ENCODE measurements around the gene ACTG2. TPM values are rescaled to one million over a fixed set of nuclear protein-coding genes. Genes with fewer than 3 reads are reported as not detected.
"Not testable (repeated sequence)": the region's sequence is repeated elsewhere in the genome, so short reads cannot be mapped to it uniquely, and the experiment has no call there.

Gene ACTG2
- total RNA-seq, 1 donor from 2014 or later, result 0.32 TPM

DNA sequence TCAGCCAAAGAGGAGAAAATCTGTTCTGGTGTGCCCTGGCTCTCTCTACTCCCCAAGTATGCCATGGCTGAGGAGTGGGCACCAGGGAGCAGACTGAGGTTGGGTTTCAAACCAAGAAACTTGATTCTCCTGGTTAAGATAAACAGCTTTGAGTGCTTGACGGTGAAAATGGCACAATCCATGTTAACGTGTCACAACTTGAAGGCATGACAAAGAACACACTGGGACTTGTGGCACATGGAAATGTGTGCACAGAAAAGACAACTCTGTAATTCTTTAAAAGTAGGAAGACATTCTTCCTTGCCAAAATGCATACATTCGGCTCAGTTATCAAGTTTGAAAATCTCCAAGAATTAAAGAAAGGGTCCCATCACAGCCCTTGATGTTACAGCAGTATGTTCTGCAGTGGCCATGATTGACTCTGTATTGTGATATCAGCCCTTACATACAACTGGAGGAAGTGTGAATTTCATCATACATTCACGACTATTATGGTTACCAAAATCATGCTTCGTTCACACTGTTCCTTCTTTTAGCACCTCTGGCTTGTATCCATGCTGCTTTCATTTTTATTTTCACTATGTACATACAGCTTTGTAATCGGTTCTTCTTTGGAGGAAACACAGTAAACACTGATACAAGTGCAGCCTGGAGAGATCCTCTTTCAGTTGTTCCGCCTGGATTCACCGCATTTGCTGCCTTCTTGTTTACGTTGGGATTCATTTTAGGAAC, 15.6 kb upstream of the ACTG2 start:
- H3K9me3 Mint-ChIP-seq, result no peaks in the 10 kb centered on the region
- Histone ChIP-seq H3K27me3 (no peaks in the 10 kb centered on the region), H3K4me2 (no peak overlapping the region), H2AFZ (replicated peaks) (no peak overlapping the region), H3K4me3 (no peak overlapping the region), H3K4me1 (no peaks in the 10 kb centered on the region), H3K9me3 (ENCODE audit: low read depth) (no peaks in the 10 kb centered on the region), H3K36me3 (no peaks in the 10 kb centered on the region), H3K27ac (no peak overlapping the region), H4K20me1 (ENCODE audit: low read depth) (no peaks in the 10 kb centered on the region), H3K79me2 (ENCODE audit: low read depth) (no peaks in the 10 kb centered on the region), H3K9ac (no peak overlapping the region), H3F3A (ENCODE audit: low read depth) (no peaks in the 10 kb centered on the region)
- H3K27me3 Mint-ChIP-seq (ENCODE audit: insufficient read depth, low read depth), result no peaks in the 10 kb centered on the region
- TF ChIP-seq EZH2 (IDR thresholded peaks at IDR 0.05), result no peak
- TF ChIP-seq, protein P1, sequence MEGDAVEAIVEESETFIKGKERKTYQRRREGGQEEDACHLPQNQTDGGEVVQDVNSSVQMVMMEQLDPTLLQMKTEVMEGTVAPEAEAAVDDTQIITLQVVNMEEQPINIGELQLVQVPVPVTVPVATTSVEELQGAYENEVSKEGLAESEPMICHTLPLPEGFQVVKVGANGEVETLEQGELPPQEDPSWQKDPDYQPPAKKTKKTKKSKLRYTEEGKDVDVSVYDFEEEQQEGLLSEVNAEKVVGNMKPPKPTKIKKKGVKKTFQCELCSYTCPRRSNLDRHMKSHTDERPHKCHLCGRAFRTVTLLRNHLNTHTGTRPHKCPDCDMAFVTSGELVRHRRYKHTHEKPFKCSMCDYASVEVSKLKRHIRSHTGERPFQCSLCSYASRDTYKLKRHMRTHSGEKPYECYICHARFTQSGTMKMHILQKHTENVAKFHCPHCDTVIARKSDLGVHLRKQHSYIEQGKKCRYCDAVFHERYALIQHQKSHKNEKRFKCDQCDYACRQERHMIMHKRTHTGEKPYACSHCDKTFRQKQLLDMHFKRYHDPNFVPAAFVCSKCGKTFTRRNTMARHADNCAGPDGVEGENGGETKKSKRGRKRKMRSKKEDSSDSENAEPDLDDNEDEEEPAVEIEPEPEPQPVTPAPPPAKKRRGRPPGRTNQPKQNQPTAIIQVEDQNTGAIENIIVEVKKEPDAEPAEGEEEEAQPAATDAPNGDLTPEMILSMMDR (IDR thresholded peaks at IDR 0.05), result no peak
- H3K27ac Mint-ChIP-seq, result no peak overlapping the region
- no peaks in the 10 kb centered on the region for H3K36me3 Mint-ChIP-seq
- DNase-seq (ENCODE audit: low spot score), result no peak
- H3K4me1 Mint-ChIP-seq, result no peaks in the 10 kb centered on the region
- H3K4me3 Mint-ChIP-seq, result no peak overlapping the region

GRCh38 chr2:73877984-73878383, 14.8 kb upstream of the ACTG2 start:
- not testable (repeated sequence) for DNase-seq (ENCODE audit: low spot score); H3K36me3 ChIP-seq; H3K27me3 ChIP-seq; H3K4me1 ChIP-seq; H3K27ac ChIP-seq; H2AFZ ChIP-seq (replicated peaks); H3F3A ChIP-seq (ENCODE audit: low read depth); H4K20me1 ChIP-seq (ENCODE audit: low read depth); H3K4me3 Mint-ChIP-seq; H3K9me3 ChIP-seq (ENCODE audit: low read depth); H3K27me3 Mint-ChIP-seq (ENCODE audit: insufficient read depth, low read depth); H3K4me3 ChIP-seq; H3K9ac ChIP-seq; H3K4me1 Mint-ChIP-seq; H3K9me3 Mint-ChIP-seq; H3K79me2 ChIP-seq (ENCODE audit: low read depth); H3K36me3 Mint-ChIP-seq; H3K4me2 ChIP-seq; H3K27ac Mint-ChIP-seq

GRCh38 chr2:73885406-73885805, 7.4 kb upstream of the ACTG2 start:
- H3K27me3 ChIP-seq, result no peaks in the 10 kb centered on the region
- H3K27ac ChIP-seq, result no peak overlapping the region
- H2AFZ ChIP-seq (replicated peaks), result no peak overlapping the region
- TF ChIP-seq EZH2phosphoT487 (IDR thresholded peaks at IDR 0.05) (no peak), EZH2 (IDR thresholded peaks at IDR 0.05) (no peak)
- TF ChIP-seq, protein P1 (IDR thresholded peaks at IDR 0.05), result no peak
- H3K36me3 ChIP-seq, result no peaks in the 10 kb centered on the region
- H3K4me3 ChIP-seq, result no peak overlapping the region
- no peak overlapping the region for H3K9ac ChIP-seq
- no peaks in the 10 kb centered on the region for H3K9me3 ChIP-seq (ENCODE audit: low read depth)
- H3F3A ChIP-seq (ENCODE audit: low read depth), result no peaks in the 10 kb centered on the region
- no peak overlapping the region for H3K4me2 ChIP-seq
- Mint-ChIP-seq H3K9me3 (no peaks in the 10 kb centered on the region), H3K4me1 (no peaks in the 10 kb centered on the region), H3K4me3 (no peak overlapping the region), H3K36me3 (no peaks in the 10 kb centered on the region), H3K27ac (no peak overlapping the region), H3K27me3 (ENCODE audit: insufficient read depth, low read depth) (peaks cover 3% of the 10 kb centered on the region)
- no peaks in the 10 kb centered on the region for H3K79me2 ChIP-seq (ENCODE audit: low read depth)
- H4K20me1 ChIP-seq (ENCODE audit: low read depth), result no peaks in the 10 kb centered on the region
- no peak for DNase-seq (ENCODE audit: low spot score)
- no peaks in the 10 kb centered on the region for H3K4me1 ChIP-seq

DNA sequence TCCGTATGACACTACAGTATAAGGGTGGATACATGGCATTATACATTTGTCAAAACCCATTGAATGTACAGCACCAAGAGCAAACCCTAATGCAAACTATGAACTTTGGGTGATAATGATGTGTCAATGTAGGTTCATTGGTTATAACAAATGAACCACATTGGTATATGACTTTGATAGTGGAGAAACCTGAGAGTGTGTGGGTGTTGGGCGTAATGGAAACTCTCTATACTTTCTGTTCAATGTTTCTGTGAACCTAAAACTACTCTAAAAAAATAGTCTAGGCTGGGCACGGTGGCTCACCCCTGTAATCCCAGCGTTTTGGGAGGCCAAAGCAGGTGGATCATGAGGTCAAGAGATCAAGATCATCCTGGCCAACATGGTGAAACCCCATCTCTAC, 6.5 kb upstream of the ACTG2 start:
- Mint-ChIP-seq H3K4me3 (no peak overlapping the region), H3K27ac (no peak overlapping the region), H3K36me3 (no peaks in the 10 kb centered on the region), H3K27me3 (ENCODE audit: insufficient read depth, low read depth) (peaks cover 4% of the 10 kb centered on the region), H3K9me3 (no peaks in the 10 kb centered on the region), H3K4me1 (no peaks in the 10 kb centered on the region)
- H3K9ac ChIP-seq, result no peak overlapping the region
- H3F3A ChIP-seq (ENCODE audit: low read depth), result no peaks in the 10 kb centered on the region
- no peaks in the 10 kb centered on the region for H3K36me3 ChIP-seq
- no peaks in the 10 kb centered on the region for H3K4me1 ChIP-seq
- H2AFZ ChIP-seq (replicated peaks), result no peak overlapping the region
- H4K20me1 ChIP-seq (ENCODE audit: low read depth), result no peaks in the 10 kb centered on the region
- no peaks in the 10 kb centered on the region for H3K79me2 ChIP-seq (ENCODE audit: low read depth)
- no peaks in the 10 kb centered on the region for H3K27me3 ChIP-seq
- H3K9me3 ChIP-seq (ENCODE audit: low read depth), result no peaks in the 10 kb centered on the region
- H3K4me2 ChIP-seq, result no peak overlapping the region
- no peak for DNase-seq (ENCODE audit: low spot score)
- H3K4me3 ChIP-seq, result no peak overlapping the region
- TF ChIP-seq, protein P1 (IDR thresholded peaks at IDR 0.05), result no peak
- no peak for TF ChIP-seq EZH2phosphoT487 (IDR thresholded peaks at IDR 0.05)
- no peak for TF ChIP-seq EZH2 (IDR thresholded peaks at IDR 0.05)
- H3K27ac ChIP-seq, result no peak overlapping the region

DNA sequence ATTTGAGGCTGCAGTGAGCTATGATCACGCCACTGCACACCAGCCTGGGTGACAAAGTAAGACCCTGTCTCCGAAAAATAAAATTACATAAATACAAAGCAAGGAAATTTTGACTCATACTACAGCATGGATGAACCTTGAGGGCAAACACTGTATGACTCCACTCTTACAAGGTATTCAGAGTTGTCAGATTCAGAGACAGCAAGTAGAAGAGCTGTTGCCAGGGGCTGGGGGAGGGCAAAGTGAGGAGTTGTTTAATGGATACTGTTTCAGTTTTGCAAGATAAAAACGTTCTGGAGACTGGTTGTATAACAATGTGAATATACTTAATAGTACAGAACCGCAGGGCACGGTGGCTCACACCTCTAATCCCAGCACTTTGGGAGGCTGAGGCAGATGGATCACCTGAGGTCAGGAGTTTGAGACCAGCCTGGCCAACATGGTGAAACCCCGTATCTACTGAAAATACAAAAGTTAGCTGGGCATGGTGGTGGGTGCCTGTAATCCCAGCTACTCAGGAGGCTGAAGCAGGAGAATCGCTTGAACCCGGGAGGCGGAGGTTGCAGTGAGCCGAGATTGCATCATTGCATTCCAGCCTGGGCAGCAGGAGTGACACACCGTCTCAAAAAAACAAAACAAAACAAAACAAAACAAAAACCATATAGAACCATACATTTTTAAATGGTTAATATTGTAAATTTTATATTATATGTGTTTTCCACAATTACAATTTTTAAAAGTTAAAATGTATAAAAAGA, 5.0 kb upstream of the ACTG2 start:
- H3K9ac ChIP-seq; H3K27me3 ChIP-seq; H4K20me1 ChIP-seq (ENCODE audit: low read depth); H3K4me2 ChIP-seq; H3K4me1 Mint-ChIP-seq; H3K36me3 ChIP-seq; H3K79me2 ChIP-seq (ENCODE audit: low read depth); H2AFZ ChIP-seq (replicated peaks); H3K4me3 Mint-ChIP-seq; H3K4me3 ChIP-seq; H3K4me1 ChIP-seq; H3K27ac Mint-ChIP-seq; H3F3A ChIP-seq (ENCODE audit: low read depth); H3K36me3 Mint-ChIP-seq; H3K27me3 Mint-ChIP-seq (ENCODE audit: insufficient read depth, low read depth); H3K27ac ChIP-seq; DNase-seq (ENCODE audit: low spot score); H3K9me3 Mint-ChIP-seq; H3K9me3 ChIP-seq (ENCODE audit: low read depth): not testable (repeated sequence)
